HG03064 (cell line): Measurements from ENCODE around the gene NFATC1.
"Not testable (repeated sequence)": the region's sequence is repeated elsewhere in the genome, so short reads cannot be mapped to it uniquely, and the experiment has no call there.

Experiments used
- ATAC-seq: cut with Tn5 transposase; IDR thresholded peaks from one replicate; pipeline ENCODE4 v1.9.1; 2021; ENCODE audit warnings: low read depth; ENCODE audit not compliant: unreplicated experiment

Gene NFATC1

GRCh38 chr18:79496978-79497637 is 101.4 kb downstream of the NFATC1 start:
- ATAC-seq = peak; percentile 63

- ATAC-seq = peak; percentile 87
Measured at GRCh38 chr18:79497638-79498081, 101.9 kb downstream of the NFATC1 start.

GRCh38 chr18:79498662-79499061 is 102.9 kb downstream of the NFATC1 start:
- no peak for ATAC-seq

GRCh38 chr18:79501006-79501405 is 105.3 kb downstream of the NFATC1 start:
- no peak for ATAC-seq

GRCh38 chr18:79502782-79503181 is 107.1 kb downstream of the NFATC1 start:
- ATAC-seq = no peak

GRCh38 chr18:79503406-79503805 is 107.7 kb downstream of the NFATC1 start:
- ATAC-seq = no peak

GRCh38 chr18:79504034-79504433 is 108.3 kb downstream of the NFATC1 start:
- no peak for ATAC-seq

GRCh38 chr18:79504495-79504894 is 108.8 kb downstream of the NFATC1 start:
- ATAC-seq = not testable (repeated sequence)

- not testable (repeated sequence) for ATAC-seq
Measured at GRCh38 chr18:79505465-79505864, 109.7 kb downstream of the NFATC1 start.

GRCh38 chr18:79506191-79507075 is 110.7 kb downstream of the NFATC1 start:
- no peak for ATAC-seq

- ATAC-seq = no peak
Measured at GRCh38 chr18:79507076-79507545, 111.4 kb downstream of the NFATC1 start.

- ATAC-seq = no peak
Measured at GRCh38 chr18:79507546-79508480, 112.1 kb downstream of the NFATC1 start.

- no peak for ATAC-seq
Measured at GRCh38 chr18:79508565-79509535, 113.1 kb downstream of the NFATC1 start.

- ATAC-seq = no peak
Measured at GRCh38 chr18:79509536-79509930, 113.8 kb downstream of the NFATC1 start.

- ATAC-seq = no peak
Measured at GRCh38 chr18:79510046-79510685, 114.4 kb downstream of the NFATC1 start.

- ATAC-seq = no peak
Measured at GRCh38 chr18:79510731-79511241, 115.1 kb downstream of the NFATC1 start.

GRCh38 chr18:79511271-79511670 is 115.5 kb downstream of the NFATC1 start:
- ATAC-seq = no peak

GRCh38 chr18:79511671-79512301 is 116.1 kb downstream of the NFATC1 start:
- no peak for ATAC-seq
